Stimulated activated CD4-positive, alpha-beta T cell treated with anti-CD3 and anti-CD28 coated beads, Interleukin-4, amount 100 ng/mL, for 48 hours (primary cell): ENCODE measurements around the gene RAD23A.
"Not testable (repeated sequence)": the region's sequence is repeated elsewhere in the genome, so short reads cannot be mapped to it uniquely, and the experiment has no call there.

Experiments used
- DNase-seq, 2 donors: peaks; one replicate each; pipeline ENCODE4 v3.0.0-alpha.2; 2020; ENCODE audit warnings: low read depth in 2 of 2

The RAD23A gene

DNA sequence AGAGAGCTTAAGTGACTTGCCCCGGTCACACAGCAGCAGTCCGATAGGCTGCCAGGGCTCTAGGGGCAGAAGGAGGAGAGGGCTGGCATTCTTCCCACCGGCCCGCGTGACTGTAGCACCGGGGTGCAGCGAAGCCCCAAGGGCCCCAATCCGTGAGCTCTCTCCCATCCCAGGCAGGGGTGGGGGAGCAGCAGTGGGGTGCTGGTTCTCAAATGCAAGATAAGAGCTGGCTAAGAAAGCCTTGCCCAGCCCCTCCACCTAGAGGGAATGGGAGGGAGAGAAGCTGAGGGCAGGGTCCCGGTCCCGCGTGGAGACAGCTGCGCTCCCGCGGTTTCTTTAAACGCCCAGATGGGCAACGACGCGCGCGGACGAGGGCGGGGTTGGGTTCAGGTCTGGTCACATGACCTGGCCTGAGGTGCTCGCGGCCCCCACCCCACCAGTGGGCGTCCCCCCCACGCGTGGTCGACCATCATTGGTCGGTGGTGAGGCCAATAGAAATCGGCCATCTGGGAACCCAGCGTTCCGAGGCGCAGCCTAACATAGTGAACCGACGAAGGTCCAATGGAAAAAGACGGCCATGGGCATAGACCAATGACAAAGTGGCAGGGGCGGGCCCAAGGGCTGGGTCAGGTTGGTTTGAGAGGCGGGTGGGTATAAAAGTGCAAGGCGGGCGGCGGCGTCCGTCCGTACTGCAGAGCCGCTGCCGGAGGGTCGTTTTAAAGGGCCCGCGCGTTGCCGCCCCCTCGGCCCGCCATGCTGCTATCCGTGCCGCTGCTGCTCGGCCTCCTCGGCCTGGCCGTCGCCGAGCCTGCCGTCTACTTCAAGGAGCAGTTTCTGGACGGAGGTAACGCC is 7.5 kb upstream of the RAD23A start, which contains the start of gene CALR:
Gene CALR (plus strand): TSS at position 683 of the 852 bp plus-strand sequence. CDS start 71 bp downstream, at position 754.
- DNase-seq = peak; percentile 97 to 99

DNA sequence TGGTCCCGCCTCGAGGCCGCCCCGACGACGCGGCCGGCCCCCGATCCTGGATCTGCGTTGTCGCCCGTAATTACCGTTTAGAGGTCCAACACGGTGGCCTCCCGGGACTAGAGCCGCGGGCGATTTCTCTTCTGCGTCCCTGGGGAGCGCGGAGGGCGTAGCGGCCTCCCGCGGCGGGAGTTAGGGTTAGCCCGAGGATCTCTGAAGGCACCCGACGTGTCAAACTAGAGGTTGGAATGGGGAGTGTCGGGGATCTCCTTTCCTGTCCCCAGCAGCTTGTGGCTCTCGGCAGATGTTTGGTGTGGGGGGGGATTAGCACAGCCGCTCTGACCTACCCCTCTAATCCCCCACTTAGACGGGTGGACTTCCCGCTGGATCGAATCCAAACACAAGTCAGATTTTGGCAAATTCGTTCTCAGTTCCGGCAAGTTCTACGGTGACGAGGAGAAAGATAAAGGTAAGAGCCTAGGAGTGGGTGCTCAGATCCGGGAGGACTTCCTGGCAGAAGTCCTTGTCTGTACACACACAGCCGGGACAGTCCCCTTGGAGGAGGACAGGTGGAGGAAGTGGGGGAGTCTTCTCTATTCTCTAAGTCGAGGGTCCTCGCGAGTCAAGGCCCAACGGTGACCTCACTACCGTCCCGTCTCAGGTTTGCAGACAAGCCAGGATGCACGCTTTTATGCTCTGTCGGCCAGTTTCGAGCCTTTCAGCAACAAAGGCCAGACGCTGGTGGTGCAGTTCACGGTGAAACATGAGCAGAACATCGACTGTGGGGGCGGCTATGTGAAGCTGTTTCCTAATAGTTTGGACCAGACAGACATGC is 6.7 kb upstream of the RAD23A start:
- peak in 1 of 2 donors; percentile 27 for DNase-seq

- DNase-seq = no peak
Observed at GRCh38 chr19:12939975-12940423, 5.7 kb upstream of the RAD23A start.

DNA sequence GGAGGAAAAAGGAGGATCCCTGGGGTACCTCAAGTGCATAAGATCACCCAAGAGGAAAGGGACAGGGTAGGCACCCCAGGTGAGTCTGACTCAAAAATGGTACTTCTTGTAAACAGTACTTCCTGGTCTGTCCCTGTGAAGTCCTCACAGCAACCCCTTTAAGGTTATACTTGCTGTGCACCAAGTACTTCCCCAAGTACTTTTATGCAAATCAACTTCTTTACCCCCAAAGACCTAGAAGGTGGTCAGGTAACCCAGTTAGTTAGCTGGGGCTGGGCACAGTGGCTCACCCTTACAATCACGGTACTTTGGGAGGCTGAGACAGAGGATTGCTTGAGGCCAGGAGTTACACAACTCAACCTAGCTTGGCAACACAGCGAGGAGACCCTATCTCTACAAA is 4.8 kb upstream of the RAD23A start:
- DNase-seq = no peak

GRCh38 chr19:12943437-12944044 is 2.1 kb upstream of the RAD23A start:
- DNase-seq = no peak

GRCh38 chr19:12944104-12944674 is 1.5 kb upstream of the RAD23A start:
- no peak for DNase-seq

GRCh38 chr19:12946092-12946721 is 545 bp downstream of the RAD23A start:
- peak; percentile 44 to 54 for DNase-seq

DNA sequence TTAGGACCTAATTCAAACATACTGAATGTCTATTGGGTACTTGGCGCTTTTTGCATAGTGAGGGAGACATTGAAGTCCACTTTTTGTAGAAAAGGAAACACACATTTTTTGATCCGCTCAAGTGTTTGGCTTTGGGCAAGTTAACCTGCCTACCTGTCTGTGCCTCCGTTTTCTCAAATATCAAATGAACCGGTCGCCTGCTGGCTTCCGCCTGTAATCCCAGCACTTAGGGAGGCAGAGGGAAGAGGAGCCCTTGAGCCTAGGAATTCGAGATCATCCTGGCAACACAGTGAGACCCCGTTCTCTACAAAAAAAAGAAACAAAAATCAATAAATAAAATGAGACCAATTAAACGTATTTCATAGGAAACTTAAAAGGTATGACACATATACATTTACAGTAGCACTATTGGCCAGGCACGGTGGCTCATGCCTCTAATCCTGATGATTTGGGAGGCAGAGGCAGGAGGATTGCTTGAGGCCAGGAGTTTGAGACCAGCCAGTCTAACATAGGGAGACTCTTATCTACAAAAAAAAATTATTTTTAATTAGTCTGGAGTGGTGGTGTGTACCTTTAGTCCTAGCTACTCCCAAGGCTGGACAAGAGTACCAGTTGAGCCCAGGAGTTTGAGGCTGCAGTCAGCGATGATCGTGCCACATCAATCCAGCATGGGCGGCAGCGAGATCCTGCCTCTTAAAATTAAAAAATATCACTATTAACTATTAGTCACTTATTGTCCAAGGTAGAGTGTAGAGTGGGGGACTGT is 1.3 kb downstream of the RAD23A start:
- DNase-seq = no peak

DNA sequence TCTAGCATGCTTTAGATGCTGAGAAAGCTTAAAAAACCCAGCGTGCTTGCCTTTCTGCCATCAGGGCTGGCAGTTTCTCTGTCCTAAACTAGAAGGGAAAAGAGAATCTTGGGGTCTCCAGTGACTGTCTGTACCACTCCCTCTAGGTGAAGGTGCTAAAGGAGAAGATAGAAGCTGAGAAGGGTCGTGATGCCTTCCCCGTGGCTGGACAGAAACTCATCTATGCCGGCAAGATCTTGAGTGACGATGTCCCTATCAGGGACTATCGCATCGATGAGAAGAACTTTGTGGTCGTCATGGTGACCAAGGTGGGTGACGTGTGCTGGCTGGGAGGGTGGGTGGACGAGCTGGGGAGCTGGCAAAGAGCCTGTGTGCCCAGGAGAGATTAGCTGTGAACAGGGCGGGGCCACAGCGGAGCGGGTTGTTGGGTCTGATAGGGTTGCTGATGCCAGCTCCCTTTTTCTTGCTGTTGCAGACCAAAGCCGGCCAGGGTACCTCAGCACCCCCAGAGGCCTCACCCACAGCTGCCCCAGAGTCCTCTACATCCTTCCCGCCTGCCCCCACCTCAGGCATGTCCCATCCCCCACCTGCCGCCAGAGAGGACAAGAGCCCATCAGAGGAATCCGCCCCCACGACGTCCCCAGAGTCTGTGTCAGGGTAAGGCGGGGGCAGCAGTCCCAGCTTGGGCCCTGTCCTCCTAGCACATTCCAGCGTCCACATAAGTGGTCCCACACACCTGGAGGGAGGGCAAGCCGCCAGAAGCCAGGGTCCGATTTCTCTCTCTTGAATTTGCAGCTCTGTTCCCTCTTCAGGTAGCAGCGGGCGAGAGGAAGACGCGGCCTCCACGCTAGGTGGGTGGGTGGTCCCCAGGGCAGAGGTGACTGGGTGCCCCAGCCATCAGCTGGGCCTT is 2.3 kb downstream of the RAD23A start:
- DNase-seq = no peak

DNA sequence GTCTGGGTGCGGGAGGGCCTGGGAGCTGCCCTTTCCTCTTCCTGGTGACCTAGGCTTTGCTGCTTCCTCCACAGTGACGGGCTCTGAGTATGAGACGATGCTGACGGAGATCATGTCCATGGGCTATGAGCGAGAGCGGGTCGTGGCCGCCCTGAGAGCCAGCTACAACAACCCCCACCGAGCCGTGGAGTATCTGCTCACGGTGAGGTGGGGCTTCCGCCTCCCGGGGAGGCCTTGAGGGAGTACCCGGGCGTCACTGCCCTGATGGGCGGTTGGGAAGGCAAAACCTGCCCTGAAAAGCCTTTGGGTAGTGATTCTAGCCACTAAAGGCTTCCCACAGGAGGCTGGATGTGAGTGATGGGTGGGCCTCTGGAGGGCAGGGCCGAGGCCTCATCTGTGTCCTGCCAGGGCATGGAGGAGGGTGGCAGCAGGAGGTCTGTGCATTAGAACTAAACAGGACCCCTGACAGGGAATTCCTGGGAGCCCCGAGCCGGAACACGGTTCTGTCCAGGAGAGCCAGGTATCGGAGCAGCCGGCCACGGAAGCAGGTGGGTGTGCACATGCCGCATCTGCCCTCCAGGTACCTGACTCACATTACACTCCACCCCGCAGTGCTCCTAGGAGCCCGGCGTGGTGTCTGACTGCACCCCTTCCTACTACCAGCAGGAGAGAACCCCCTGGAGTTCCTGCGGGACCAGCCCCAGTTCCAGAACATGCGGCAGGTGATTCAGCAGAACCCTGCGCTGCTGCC is 3.1 kb downstream of the RAD23A start:
- DNase-seq = no peak

GRCh38 chr19:12949363-12950283 is 4.0 kb downstream of the RAD23A start:
- no peak for DNase-seq

GRCh38 chr19:12952050-12952449 is 6.4 kb downstream of the RAD23A start:
- not testable (repeated sequence) for DNase-seq

GRCh38 chr19:12952488-12953137 is 7.0 kb downstream of the RAD23A start:
- no peak for DNase-seq

DNA sequence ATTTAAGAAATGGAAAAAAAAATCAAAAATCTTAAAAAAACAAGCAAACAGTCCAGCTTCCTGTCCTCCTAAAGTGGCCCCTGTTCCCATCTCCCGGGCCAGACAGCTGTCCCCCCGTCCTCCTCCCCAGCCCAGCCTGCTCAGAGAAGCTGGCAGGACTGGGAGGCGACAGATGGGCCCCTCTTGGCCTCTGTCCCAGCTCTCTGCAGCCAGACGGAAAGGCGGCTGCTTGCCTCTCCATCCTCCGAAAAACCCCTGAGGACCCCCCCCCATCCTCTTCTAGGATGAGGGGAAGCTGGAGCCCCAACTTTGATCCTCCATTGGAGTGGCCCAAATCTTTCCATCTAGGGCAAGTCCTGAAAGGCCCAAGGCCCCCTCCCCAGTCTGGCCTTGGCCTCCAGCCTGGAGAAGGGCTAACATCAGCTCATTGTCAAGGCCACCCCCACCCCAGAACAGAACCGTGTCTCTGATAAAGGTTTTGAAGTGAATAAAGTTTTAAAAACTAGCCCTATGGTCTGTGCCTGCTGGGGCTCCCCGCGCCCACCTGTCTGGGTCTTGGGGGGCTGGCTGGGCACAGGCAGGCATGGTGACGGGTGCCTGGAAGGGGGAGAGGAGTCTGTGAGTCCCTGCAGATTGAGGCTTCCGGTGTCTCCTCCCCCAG is 7.6 kb downstream of the RAD23A start:
- no peak for DNase-seq

DNA sequence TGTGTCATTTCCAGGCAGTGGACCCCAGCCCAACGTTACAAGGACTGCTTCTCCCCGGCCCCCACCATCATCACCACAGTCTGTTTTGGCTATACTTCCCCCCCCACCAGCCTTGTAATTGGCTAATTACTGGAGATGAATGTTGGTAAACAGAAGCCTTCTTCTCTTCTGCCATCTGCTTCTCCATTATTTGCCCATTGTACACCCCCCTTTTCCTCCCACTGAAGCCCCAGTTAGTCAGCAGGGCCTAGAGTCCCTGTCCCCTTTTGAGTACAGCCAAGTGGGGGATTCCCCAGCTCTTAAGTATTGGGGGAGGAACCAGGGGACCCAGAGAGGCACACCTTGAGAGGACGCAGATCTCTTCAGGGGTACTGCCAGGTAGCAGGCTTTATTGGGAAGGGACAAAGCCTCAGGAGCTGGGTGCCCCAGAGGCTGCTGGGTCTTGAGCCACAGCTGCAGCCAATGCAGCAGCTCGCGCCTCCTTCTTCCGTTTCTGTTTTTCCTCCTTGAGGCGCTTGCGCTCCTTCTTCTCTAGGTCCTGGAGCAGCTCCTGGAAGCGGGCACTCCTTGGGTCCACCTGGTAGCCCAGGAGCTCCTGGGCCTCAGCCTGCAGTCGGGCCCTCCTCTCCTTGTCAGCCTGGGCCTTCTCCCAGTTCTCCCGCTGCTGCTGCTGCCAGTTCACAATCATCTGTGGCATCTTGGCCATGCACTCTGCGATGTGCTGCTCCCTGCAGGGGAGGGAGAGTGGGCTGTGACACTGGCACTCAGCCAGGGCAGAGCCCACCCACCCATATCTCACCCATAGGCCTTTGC is 8.3 kb downstream of the RAD23A start:
- no peak for DNase-seq

DNA sequence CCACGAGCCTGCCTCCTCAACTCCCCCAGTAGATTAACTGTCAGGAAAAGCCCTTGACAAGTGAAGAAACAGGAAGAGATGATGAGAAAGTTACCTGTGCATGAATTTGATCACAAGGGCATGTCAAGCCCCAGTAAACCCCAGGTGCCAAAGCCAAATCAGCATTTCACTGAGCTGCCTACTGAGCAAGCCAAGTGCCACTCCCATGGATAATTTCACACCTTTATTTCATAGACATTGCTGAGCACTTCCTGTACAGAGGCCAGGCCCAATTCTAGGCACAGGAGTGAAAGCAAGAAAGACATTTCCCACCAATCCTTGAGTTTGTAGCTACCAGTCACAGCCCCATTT is 8.9 kb downstream of the RAD23A start:
- no peak for DNase-seq
